GM18511 (cell line): ENCODE results near the gene TAS2R41.
"Not testable (repeated sequence)": the region's sequence is repeated elsewhere in the genome, so short reads cannot be mapped to it uniquely, and the experiment has no call there.

Experiments used
- ATAC-seq: cut with Tn5 transposase; IDR thresholded peaks from one replicate; pipeline ENCODE4 v1.9.1; 2021; ENCODE audit warnings: mild to moderate bottlenecking, moderate library complexity; ENCODE audit not compliant: unreplicated experiment

The TAS2R41 gene

GRCh38 chr7:143455942-143456341, 21.7 kb upstream of the TAS2R41 start:
- no peak for ATAC-seq

- ATAC-seq, result no peak
These were observed 20.5 kb upstream of the TAS2R41 start for GRCh38 chr7:143456992-143457793.

GRCh38 chr7:143458263-143458662, 19.4 kb upstream of the TAS2R41 start:
- no peak for ATAC-seq

- no peak for ATAC-seq
These were observed 19.0 kb upstream of the TAS2R41 start for GRCh38 chr7:143458681-143459080.

- no peak for ATAC-seq
These were observed 18.3 kb upstream of the TAS2R41 start for GRCh38 chr7:143459359-143459758.

- ATAC-seq, result no peak
These were observed 17.2 kb upstream of the TAS2R41 start for GRCh38 chr7:143460271-143460979.

- ATAC-seq, result no peak
These were observed 15.6 kb upstream of the TAS2R41 start for GRCh38 chr7:143462045-143462444.

- ATAC-seq, result no peak
These were observed 14.1 kb upstream of the TAS2R41 start for GRCh38 chr7:143463556-143463955.

GRCh38 chr7:143463957-143464356, 13.7 kb upstream of the TAS2R41 start:
- ATAC-seq, result no peak

- ATAC-seq, result no peak
These were observed 9.9 kb upstream of the TAS2R41 start for GRCh38 chr7:143467724-143468123.

GRCh38 chr7:143472071-143472689, 5.5 kb upstream of the TAS2R41 start:
- ATAC-seq, result not testable (repeated sequence)

GRCh38 chr7:143479055-143479766, 1.5 kb downstream of the TAS2R41 start:
- no peak for ATAC-seq

GRCh38 chr7:143480501-143480900, 2.8 kb downstream of the TAS2R41 start:
- ATAC-seq, result no peak

GRCh38 chr7:143484119-143484518, 6.4 kb downstream of the TAS2R41 start:
- no peak for ATAC-seq

- ATAC-seq, result no peak
These were observed 7.4 kb downstream of the TAS2R41 start for GRCh38 chr7:143485094-143485493.

GRCh38 chr7:143485500-143485899, 7.8 kb downstream of the TAS2R41 start:
- ATAC-seq, result no peak

GRCh38 chr7:143486266-143486665, 8.6 kb downstream of the TAS2R41 start:
- not testable (repeated sequence) for ATAC-seq

GRCh38 chr7:143487061-143487460, 9.4 kb downstream of the TAS2R41 start:
- ATAC-seq, result no peak

GRCh38 chr7:143487566-143487965, 9.9 kb downstream of the TAS2R41 start:
- ATAC-seq, result no peak

- ATAC-seq, result no peak
These were observed 13.1 kb downstream of the TAS2R41 start for GRCh38 chr7:143490717-143491306.

GRCh38 chr7:143492043-143492471, 14.4 kb downstream of the TAS2R41 start:
- ATAC-seq, result no peak
